Smooth muscle cell (in vitro differentiated cells): ENCODE results near the gene CLINT1. TPM values are rescaled to one million over a fixed set of nuclear protein-coding genes. Genes with fewer than 3 reads are reported as not detected.
A peak's percentile ranks its signal among the peaks of the same experiment; 100 is the strongest.

ENCODE experiments used
- DNase-seq: peaks from one replicate; lab custom pipeline; 2025; ENCODE audit not compliant: unreplicated experiment; lab: John Stamatoyannopoulos, UW
- H2AFZ ChIP-seq: fragments of 200-600 bp; sonication (generic); 2 replicates; pipeline ENCODE4 v1.6.0; 2016; ENCODE audit warnings: antibody characterized with exemption, low read depth, mild to moderate bottlenecking
- H3F3A ChIP-seq: fragments of 200-600 bp; sonication (generic); 2 replicates; pipeline ENCODE4 v1.6.0; 2017; ENCODE audit warnings: antibody characterized with exemption, low read depth
- H3K27ac ChIP-seq: fragments of 200-600 bp; sonication (generic); 2 replicates; pipeline ENCODE4 v1.5.1; 2016; ENCODE audit warnings: low read depth, mild to moderate bottlenecking
- H3K27me3 ChIP-seq: fragments of 200-600 bp; sonication (generic); 2 replicates; pipeline ENCODE4 v1.6.1; 2016; ENCODE audit warnings: low read depth, mild to moderate bottlenecking
- H3K36me3 ChIP-seq: fragments of 200-600 bp; sonication (generic); 2 replicates; pipeline ENCODE4 v1.5.1; 2016; ENCODE audit warnings: low read depth
- H3K4me1 ChIP-seq: fragments of 200-600 bp; sonication (generic); 2 replicates; pipeline ENCODE4 v1.5.1; 2016; ENCODE audit warnings: low read depth
- H3K4me2 ChIP-seq: fragments of 200-600 bp; sonication (generic); 2 replicates; pipeline ENCODE4 v1.6.0; 2016; ENCODE audit warnings: mild to moderate bottlenecking
- H3K4me3 ChIP-seq: fragments of 200-600 bp; sonication (generic); 2 replicates; pipeline ENCODE4 v1.5.1; 2016; ENCODE audit warnings: mild to moderate bottlenecking
- H3K79me2 ChIP-seq: fragments of 200-600 bp; sonication (generic); 2 replicates; pipeline ENCODE4 v1.6.0; 2016; ENCODE audit warnings: low read depth, mild to moderate bottlenecking
- H3K9ac ChIP-seq: fragments of 200-600 bp; sonication (generic); 2 replicates; pipeline ENCODE4 v1.6.0; 2016; ENCODE audit warnings: low read depth
- H3K9me3 ChIP-seq: fragments of 200-600 bp; sonication (generic); replicated peaks from 2 replicates; pipeline ENCODE4 v1.5.1; 2016; ENCODE audit warnings: low read depth
- H4K20me1 ChIP-seq: fragments of 200-600 bp; sonication (generic); 2 replicates; pipeline ENCODE4 v1.6.0; 2016; ENCODE audit warnings: low read depth
- CTCF ChIP-seq: fragments of 200-600 bp; sonication (generic); IDR thresholded peaks from 2 replicates; pipeline ENCODE4 v1.5.1; 2017; ENCODE audit warnings: borderline replicate concordance, mild to moderate bottlenecking, antibody characterized with exemption; ENCODE audit not compliant: insufficient read depth, poor library complexity, severe bottlenecking
- WGBS: methylation state at CpG from one replicate; pipeline ENCODE4 v1.1.7; 2016; ENCODE audit warnings: low lambda C conversion rate; 5-methylcytosine and 5-hydroxymethylcytosine counted together
- polyA plus RNA-seq: library from polyadenylated mRNA; unstranded; fragments of >200 nt; fragmentation: Nextera tagmentation; extraction: Ambion mirVana; gene quantifications from 2 replicates; pipeline ENCODE4 v1.2.1, GENCODE V29; 2016
- total RNA-seq: library from RNA; depleted of rRNA; stranded (reverse); fragments of >200 nt; gene quantifications from 2 replicates; pipeline ENCODE4 v1.2.3, GENCODE V29; 2014

The CLINT1 gene
- total and polyA plus RNA-seq, 2 experiments from 2014 or later: 63.5 to 83.9 TPM

- Histone ChIP-seq H3K27me3 (no peaks in the 10 kb centered on the region), H3K27ac (peak overlapping the region; percentile 68), H3K4me3 (no peak overlapping the region), H3F3A (no peaks in the 10 kb centered on the region), H3K9ac (no peak overlapping the region), H4K20me1 (no peaks in the 10 kb centered on the region), H2AFZ (no peak overlapping the region), H3K4me1 (peaks cover 3% of the 10 kb centered on the region), H3K36me3 (no peaks in the 10 kb centered on the region), H3K4me2 (peak overlapping the region; percentile 19), H3K79me2 (peaks cover 5% of the 10 kb centered on the region), H3K9me3 (no peaks in the 10 kb centered on the region)
- WGBS: 47% methylated on average over 4 of the region's 4 CpGs
- no peak for DNase-seq
- no peak for TF ChIP-seq CTCF
Measured at GRCh38 chr5:157748760-157749461, 110.0 kb downstream of the CLINT1 start.

GRCh38 chr5:157747766-157748700 is 110.9 kb downstream of the CLINT1 start:
- peaks cover 3% of the 10 kb centered on the region for H3K4me1 ChIP-seq
- peak overlapping the region; percentile 68 for H3K27ac ChIP-seq
- H3K9me3 ChIP-seq: no peaks in the 10 kb centered on the region
- peaks cover 5% of the 10 kb centered on the region for H3K79me2 ChIP-seq
- no peak overlapping the region for H3K9ac ChIP-seq
- 98% methylated on average over 8 of the region's 8 CpGs for WGBS
- H3K27me3 ChIP-seq: no peaks in the 10 kb centered on the region
- DNase-seq: no peak
- no peak for TF ChIP-seq CTCF
- no peak overlapping the region for H3K4me3 ChIP-seq
- H3K4me2 ChIP-seq: no peak overlapping the region
- no peaks in the 10 kb centered on the region for H3K36me3 ChIP-seq
- no peaks in the 10 kb centered on the region for H3F3A ChIP-seq
- H2AFZ ChIP-seq: no peak overlapping the region
- no peaks in the 10 kb centered on the region for H4K20me1 ChIP-seq

- no peak for TF ChIP-seq CTCF
- no peak overlapping the region for H3K4me2 ChIP-seq
- peaks cover 5% of the 10 kb centered on the region for H3K79me2 ChIP-seq
- no peaks in the 10 kb centered on the region for H3F3A ChIP-seq
- no peak overlapping the region for H3K4me3 ChIP-seq
- WGBS: 95% methylated on average over 6 of the region's 6 CpGs
- H3K9me3 ChIP-seq: no peaks in the 10 kb centered on the region
- no peak for DNase-seq
- no peak overlapping the region for H3K27ac ChIP-seq
- no peaks in the 10 kb centered on the region for H4K20me1 ChIP-seq
- H3K27me3 ChIP-seq: no peaks in the 10 kb centered on the region
- H3K9ac ChIP-seq: no peak overlapping the region
- H2AFZ ChIP-seq: no peak overlapping the region
- peaks cover 3% of the 10 kb centered on the region for H3K4me1 ChIP-seq
- H3K36me3 ChIP-seq: no peaks in the 10 kb centered on the region
Measured at GRCh38 chr5:157747173-157747740, 111.7 kb downstream of the CLINT1 start.
